Renal cortex interstitium (tissue), 11 donors: ENCODE measurements around the gene TRMT2A. TPM values are rescaled to one million over a fixed set of nuclear protein-coding genes. Genes with fewer than 3 reads are reported as not detected.

ENCODE experiments used
- DNase-seq, 11 donors: peaks; one replicate each; pipeline ENCODE4 v3.0.0-alpha.2; 2013; ENCODE audit warnings: low read depth in 9 of 11, low spot score in 4 of 11; ENCODE audit errors: extremely low read depth in 1 of 11
- polyA plus RNA-seq, 3 donors: library from polyadenylated mRNA; unstranded; fragments of 120-200 nt; gene quantifications; one replicate each; pipeline ENCODE4 v1.2.1, GENCODE V29; 2013; ENCODE audit not compliant: insufficient read length in 3 of 3

The TRMT2A gene
- polyA plus RNA-seq, 3 donors = 46.5 to 57.3 (median 55.3) TPM

- no peak for DNase-seq
These were observed 22.7 kb downstream of the TRMT2A start for GRCh38 chr22:20094197-20094807.

GRCh38 chr22:20093418-20094196 lies 23.4 kb downstream of the TRMT2A start:
- no peak for DNase-seq

- no peak for DNase-seq
These were observed 24.6 kb downstream of the TRMT2A start for GRCh38 chr22:20092477-20092854.

GRCh38 chr22:20091690-20092476 lies 25.1 kb downstream of the TRMT2A start:
- no peak for DNase-seq

GRCh38 chr22:20090730-20091240 lies 26.2 kb downstream of the TRMT2A start:
- no peak for DNase-seq

- no peak for DNase-seq
These were observed 26.9 kb downstream of the TRMT2A start for GRCh38 chr22:20089977-20090729.

GRCh38 chr22:20089226-20089976 lies 27.6 kb downstream of the TRMT2A start:
- DNase-seq = no peak

GRCh38 chr22:20088263-20088648 lies 28.8 kb downstream of the TRMT2A start:
- no peak for DNase-seq

- no peak for DNase-seq
These were observed 29.4 kb downstream of the TRMT2A start for GRCh38 chr22:20087319-20088262.

- DNase-seq = no peak
These were observed 30.3 kb downstream of the TRMT2A start for GRCh38 chr22:20086763-20087162.

- DNase-seq = no peak
These were observed 30.9 kb downstream of the TRMT2A start for GRCh38 chr22:20086101-20086599.

GRCh38 chr22:20085651-20086050 lies 31.4 kb downstream of the TRMT2A start:
- no peak for DNase-seq

- no peak for DNase-seq
These were observed 32.2 kb downstream of the TRMT2A start for GRCh38 chr22:20084547-20085413.

GRCh38 chr22:20083891-20084546 lies 33.0 kb downstream of the TRMT2A start:
- no peak for DNase-seq

- DNase-seq = no peak
These were observed 33.7 kb downstream of the TRMT2A start for GRCh38 chr22:20083157-20083890.
